HG02610 (cell line): Measurements from ENCODE around the gene CD46.

Experiments used
- ATAC-seq: cut with Tn5 transposase; IDR thresholded peaks from one replicate; pipeline ENCODE4 v1.9.1; 2021; ENCODE audit warnings: mild to moderate bottlenecking, moderate library complexity; ENCODE audit not compliant: unreplicated experiment

CD46 gene

GRCh38 chr1:207826557-207827487 is 75.0 kb downstream of the CD46 start:
- no peak for ATAC-seq

- no peak for ATAC-seq
These were observed 75.6 kb downstream of the CD46 start for GRCh38 chr1:207827488-207827830.

- ATAC-seq = no peak
These were observed 76.2 kb downstream of the CD46 start for GRCh38 chr1:207828046-207828445.

DNA sequence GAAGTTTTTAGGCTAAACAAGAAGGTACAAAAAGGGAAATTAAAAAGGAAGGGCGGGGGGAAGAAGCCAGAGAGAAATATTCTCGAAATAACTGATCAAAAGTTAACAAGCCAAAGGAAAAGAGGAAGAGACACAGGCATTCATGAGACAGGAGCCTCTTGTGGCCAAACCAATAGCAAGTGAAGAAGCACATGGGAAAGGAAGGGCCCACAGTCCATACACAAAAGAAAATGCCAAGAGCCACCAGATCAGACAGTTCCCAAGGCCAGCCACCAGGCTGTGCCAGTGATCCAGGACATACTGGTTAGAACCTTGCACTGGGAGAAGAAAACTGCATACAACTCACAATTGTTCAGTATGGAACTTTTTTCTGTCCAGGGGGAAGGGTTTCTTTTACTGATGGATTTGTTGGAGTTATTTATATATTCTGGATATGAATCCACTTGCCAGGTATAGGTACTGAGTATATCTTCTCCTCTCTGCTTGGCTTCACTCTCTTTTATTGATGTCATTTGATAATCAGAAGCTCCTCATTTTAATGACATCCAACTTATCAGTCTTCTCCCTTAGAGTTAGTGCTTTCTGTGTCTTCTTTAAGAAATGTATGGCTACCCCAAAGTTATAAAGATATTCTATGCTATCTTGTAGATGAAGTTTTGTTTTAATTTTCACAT is 76.8 kb downstream of the CD46 start:
- ATAC-seq = peak; percentile 23

- ATAC-seq = no peak
These were observed 77.7 kb downstream of the CD46 start for GRCh38 chr1:207829576-207829975.

DNA sequence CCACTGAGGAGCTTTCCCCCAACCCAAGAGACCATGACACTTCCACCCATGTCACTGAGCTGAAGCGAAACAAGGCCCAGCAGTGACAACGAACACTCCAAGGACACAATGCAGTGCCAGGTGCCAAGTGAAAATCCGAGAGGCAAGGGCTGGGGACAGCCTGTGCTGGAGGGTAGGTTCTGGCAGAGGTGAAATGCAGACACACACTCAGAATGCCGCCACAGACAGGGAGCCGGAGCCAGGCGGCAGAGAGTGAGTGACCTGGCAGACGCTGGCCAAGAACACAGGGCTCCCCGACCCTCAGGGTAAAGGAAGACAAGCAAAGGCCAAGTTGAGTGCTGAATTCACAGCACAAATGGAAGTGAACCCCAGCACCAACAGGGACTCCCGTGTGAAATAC is 78.9 kb downstream of the CD46 start:
- ATAC-seq = no peak

DNA sequence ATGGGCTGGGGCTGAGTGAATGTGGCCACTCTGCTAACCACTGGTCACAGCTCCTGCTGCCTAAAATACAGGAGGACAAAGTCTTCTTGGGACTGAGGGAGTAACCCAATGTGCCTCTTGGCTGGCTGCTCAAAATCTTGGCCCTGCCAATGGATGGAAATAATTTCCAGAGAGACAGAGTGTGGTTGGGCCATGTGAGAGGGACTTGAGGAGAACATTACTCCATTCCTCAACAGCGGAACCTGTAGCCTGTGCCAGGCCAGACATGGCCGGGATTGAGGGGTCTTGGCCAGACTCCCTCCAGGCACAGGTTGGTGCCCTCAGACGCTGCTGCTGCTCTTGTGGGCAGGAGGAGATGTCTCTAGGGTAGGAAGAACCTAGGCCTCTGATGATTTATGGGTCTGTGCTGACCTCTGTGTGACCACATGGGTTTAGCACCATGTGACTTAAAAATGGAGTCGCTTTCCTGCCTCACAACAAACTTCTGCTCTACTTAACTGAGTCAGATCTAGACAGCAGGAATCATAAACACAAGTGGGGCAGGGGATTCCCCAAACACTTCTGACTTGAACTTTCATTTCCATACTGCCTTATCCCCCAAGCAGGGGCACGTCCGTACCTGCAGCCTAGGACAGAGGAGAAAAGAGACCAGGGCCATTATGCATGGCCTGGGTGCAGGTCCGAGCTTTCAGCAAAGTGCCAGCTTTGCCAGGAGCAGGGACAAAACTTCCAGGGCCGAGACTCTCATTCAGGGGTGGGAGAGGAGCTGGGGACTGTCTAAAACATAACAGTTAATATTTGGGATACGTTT is 79.9 kb downstream of the CD46 start:
- peak; percentile 77 for ATAC-seq

GRCh38 chr1:207832796-207833195 is 80.9 kb downstream of the CD46 start:
- no peak for ATAC-seq

DNA sequence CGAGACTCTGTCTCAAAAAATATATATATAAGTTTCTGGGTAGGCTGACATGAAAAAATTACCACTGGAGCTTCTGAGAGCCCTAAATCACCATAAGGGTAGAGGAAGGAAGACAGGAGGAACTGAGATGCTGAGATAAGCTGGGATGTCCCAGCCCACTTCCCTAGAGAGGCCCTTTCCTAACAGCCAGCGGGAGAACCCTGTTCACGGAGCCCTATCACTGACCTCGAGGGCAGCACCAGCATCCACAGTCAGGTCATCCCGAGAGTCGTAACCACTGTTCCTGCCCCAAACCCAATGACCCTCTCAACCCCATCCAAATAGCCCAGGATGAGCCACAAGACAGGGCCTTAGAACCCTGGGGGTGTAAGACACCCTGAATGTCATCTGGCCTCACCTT is 81.5 kb downstream of the CD46 start:
- no peak for ATAC-seq

DNA sequence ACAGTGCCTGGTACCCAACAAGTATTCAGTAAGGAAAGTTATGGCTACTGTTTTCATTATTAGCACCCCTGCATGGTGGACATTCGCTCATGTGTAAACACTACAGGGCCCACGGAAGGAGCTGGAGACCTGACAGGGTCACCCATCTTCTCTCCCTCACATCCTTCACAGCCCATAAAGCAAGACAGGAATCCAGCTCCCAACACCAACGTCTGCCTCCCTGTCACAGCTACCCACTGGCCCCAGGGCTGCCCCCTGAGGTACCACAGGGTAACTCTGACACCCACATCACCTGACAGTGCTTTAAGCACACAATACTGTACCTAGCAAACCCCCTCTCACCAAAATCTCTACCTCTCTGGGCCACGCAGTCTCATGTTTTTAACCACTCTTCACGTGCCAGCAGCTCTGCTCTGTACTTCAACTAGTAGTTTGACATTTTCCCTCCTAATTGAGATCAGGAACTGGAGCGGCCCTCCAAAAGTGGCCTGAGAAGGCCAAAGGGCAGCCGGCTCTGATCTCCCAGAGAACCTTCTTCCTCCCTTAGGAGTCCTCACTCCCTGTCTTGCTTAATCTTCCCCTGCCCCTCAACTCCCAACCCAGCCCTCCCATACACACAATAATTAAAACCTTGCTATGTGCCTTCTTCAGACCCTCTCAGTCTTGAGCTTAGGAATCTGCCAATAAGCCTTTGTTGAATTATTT is 82.3 kb downstream of the CD46 start:
- no peak for ATAC-seq

DNA sequence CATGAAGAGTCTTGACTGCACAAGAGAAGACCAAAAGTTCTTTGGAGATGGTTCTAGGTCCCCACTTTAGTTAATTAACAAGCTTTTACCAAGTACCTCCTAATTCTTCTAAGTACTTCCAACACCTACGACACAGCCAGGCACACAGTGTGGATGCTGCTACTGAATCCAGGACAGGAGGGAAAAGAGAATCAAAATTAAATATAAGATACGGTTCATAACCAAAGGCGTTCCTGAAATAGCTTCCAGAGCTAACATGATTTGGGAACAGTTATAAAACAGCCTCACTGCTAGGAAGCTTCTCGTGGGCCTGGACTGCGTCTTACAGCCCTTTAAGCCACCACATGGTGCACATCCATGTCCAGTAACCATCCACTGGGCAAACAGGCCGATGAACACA is 84.1 kb downstream of the CD46 start:
- no peak for ATAC-seq

- no peak for ATAC-seq
These were observed 84.9 kb downstream of the CD46 start for GRCh38 chr1:207836591-207837347.

DNA sequence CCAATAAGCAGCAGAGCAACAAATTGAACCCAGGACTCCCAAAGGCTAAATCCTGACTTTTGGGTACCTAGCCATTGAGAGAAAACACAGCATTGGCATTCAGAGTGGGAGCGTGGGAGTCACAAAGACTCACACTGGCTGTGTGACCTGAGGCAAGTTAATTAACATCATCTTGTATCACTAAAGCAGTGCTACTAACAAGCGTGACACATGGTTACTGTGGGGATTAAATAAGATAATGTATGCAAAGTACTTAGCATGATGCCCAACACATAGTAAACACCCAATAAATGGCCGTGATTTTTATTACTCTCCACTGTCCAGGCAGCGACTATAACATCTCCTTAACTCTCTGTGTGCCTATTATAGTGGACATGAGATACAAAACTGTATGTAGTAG is 85.8 kb downstream of the CD46 start:
- ATAC-seq = no peak

- ATAC-seq = no peak
These were observed 86.6 kb downstream of the CD46 start for GRCh38 chr1:207838156-207839082.

DNA sequence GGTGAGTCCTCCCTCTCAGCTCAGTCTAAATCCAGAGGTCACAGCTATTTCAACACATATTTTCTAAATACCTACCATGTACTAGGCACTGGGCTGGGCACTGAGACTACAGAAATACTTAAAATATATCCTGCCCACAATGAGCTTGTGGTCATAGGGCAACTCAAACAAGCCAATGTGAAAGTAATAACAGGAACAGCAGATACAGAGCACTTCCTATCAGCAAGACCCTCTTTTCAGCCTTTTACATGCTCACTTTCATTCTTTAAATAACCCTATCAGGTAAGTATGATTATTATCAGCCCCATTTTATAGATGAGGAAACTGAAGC is 87.2 kb downstream of the CD46 start:
- no peak for ATAC-seq

DNA sequence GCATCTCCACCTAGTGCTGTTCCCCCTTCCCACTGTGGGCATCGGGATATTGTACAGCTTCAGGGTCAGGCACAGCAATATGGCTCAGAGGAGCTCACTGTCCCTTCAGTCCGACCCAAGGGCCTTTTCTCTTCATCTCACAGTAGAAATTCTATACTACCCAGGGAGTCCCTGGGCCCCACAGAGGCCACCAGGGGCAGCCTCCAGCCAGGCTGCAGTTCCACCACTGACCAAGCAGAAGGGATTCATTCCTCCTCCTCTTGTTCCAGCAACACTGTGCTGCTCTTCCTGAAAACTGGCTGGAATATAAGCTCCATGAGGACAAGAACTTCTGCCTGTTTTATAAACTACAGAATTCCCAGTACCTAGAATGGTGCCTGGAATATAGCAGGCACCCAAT is 88.5 kb downstream of the CD46 start:
- ATAC-seq = no peak

DNA sequence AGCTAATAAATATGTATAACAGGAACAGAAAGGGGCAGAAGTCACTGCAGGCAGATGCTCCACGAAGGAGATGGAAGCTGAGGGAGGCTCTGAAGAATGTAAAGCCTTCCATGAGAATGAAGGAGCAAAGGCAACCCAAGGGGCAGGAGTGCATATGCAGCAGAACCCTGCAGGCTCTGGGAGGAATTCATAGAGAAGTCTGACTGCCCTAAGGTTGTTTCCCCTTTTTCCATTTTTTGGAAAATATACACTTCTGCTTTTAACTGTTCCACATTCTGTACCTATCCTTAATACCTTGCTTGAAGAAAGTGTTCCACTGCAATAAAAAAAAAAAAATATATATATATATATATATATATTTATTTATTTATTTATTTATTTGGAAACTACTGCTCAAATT is 89.4 kb downstream of the CD46 start:
- no peak for ATAC-seq

DNA sequence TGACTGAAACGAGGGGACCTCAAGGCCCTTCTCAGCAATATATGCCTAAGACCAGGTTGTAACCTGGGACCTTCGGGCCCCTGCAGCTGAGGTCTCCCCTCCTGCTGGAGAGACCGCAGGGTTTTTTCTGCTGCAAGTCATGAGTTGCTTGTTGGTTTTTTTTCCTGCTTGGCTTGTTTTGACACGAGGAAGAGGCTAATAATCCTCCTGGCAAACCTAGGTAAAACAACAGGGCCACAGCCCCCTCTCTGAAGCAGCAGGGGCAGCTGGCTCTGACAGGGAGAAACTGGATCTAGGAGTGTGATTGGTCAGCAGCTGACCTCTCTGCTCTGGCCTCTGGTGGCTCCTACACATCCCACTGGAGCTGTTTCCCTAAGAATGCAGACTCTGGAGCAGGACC is 90.0 kb downstream of the CD46 start:
- no peak for ATAC-seq

DNA sequence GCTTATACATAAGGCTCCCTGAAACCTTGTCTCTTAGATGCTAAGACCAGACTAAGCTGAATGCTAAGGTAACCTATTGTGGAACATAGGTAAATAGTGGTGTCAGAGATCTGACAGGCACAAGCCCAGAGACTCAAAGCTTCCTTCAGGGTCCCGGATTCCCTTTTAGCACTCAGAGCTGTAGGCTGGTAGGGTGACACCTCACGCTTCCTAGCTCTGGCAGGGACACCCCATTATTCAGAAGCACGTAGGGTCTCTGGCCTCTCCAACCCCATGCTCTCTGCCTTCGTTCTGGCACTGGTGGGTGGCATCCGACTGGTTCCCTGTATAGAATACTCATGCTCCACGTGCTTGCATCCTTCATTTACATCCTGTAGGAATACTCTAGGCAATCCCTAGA is 90.7 kb downstream of the CD46 start:
- no peak for ATAC-seq
